T1000 (cell line): ENCODE results near the gene MYH11.

Source experiments
- DNase-seq: peaks from one replicate; lab custom pipeline; 2025; ENCODE audit warnings: mixed read lengths; lab: John Stamatoyannopoulos, UW

The MYH11 gene

GRCh38 chr16:15856901-15857698 lies at the start of gene MYH11:
Gene MYH11, minus strand, starts transcription at chr16:15857028. Its CDS starts 18,776 bp downstream, at chr16:15838252.
- DNase-seq: no peak

- DNase-seq: no peak
These were observed 49.6 kb upstream of the MYH11 start for GRCh38 chr16:15906439-15906838.

- no peak for DNase-seq
These were observed 47.1 kb upstream of the MYH11 start for GRCh38 chr16:15903960-15904359.

- no peak for DNase-seq
These were observed 44.2 kb upstream of the MYH11 start for GRCh38 chr16:15900901-15901500.

- DNase-seq: no peak
These were observed 43.5 kb upstream of the MYH11 start for GRCh38 chr16:15900357-15900756.

GRCh38 chr16:15899538-15900100 lies 42.8 kb upstream of the MYH11 start:
- DNase-seq: peak; percentile 80

GRCh38 chr16:15898654-15899053 lies 41.8 kb upstream of the MYH11 start:
- DNase-seq: no peak

GRCh38 chr16:15897834-15898254 lies 41.0 kb upstream of the MYH11 start:
- DNase-seq: no peak

GRCh38 chr16:15897121-15897780 lies 40.4 kb upstream of the MYH11 start:
- no peak for DNase-seq

GRCh38 chr16:15894571-15895374 lies 37.9 kb upstream of the MYH11 start:
- DNase-seq: no peak

- no peak for DNase-seq
These were observed 34.7 kb upstream of the MYH11 start for GRCh38 chr16:15891508-15891907.

GRCh38 chr16:15888072-15888976 lies 31.5 kb upstream of the MYH11 start, which contains the start of gene CEP20:
Gene CEP20, minus strand, starts transcription at chr16:15888603. Its CDS starts 18 bp downstream, at chr16:15888585.
- DNase-seq: peak; percentile 99

- DNase-seq: no peak
These were observed 30.5 kb upstream of the MYH11 start for GRCh38 chr16:15887283-15887682.

- no peak for DNase-seq
These were observed 29.2 kb upstream of the MYH11 start for GRCh38 chr16:15886078-15886477.

GRCh38 chr16:15885560-15886001 lies 28.8 kb upstream of the MYH11 start:
- no peak for DNase-seq

GRCh38 chr16:15882563-15882962 lies 25.7 kb upstream of the MYH11 start:
- no peak for DNase-seq

GRCh38 chr16:15881794-15882379 lies 25.1 kb upstream of the MYH11 start:
- no peak for DNase-seq

- no peak for DNase-seq
These were observed 23.8 kb upstream of the MYH11 start for GRCh38 chr16:15880434-15881308.

- DNase-seq: no peak
These were observed 22.5 kb upstream of the MYH11 start for GRCh38 chr16:15879255-15879811.
